B cell (primary cell): Measurements from ENCODE around the gene CERK. TPM values are rescaled to one million over a fixed set of nuclear protein-coding genes. Genes with fewer than 3 reads are reported as not detected.

Source experiments
- ATAC-seq: fragments of 200-7000 bp; cut with Tn5 transposase; one replicate; pipeline ENCODE4 v1.10.0; 2021; ENCODE audit warnings: low read depth, mild to moderate bottlenecking, moderate number of reproducible peaks, moderate library complexity
- CTCF ChIA-PET: fragments of 350-600 bp; sonication (Branson Sonifier 250); formaldehyde crosslinking; loops from one replicate; lab custom pipeline; 2021; ENCODE audit warnings: antibody characterized with exemption, inconsistent platforms; lab: Charles Lee
- POLR2A ChIA-PET: fragments of 350-600 bp; sonication (Branson Sonifier 250); formaldehyde crosslinking; loops from one replicate; lab custom pipeline; 2021; ENCODE audit warnings: antibody characterized with exemption; lab: Charles Lee
- DNase-seq: peaks from one replicate; pipeline ENCODE4 v3.0.0; 2013
- H2AFZ ChIP-seq: 2 replicates; pipeline ENCODE4 v1.6.1; 2012; ENCODE audit warnings: mild to moderate bottlenecking, low read depth, low read length; ENCODE audit not compliant: insufficient read depth, poor library complexity, severe bottlenecking
- H3K27ac ChIP-seq, 2 donors: 1 replicate in 1 of 2; 2 replicates in 1 of 2; pipeline ENCODE4 v1.5.1; 2012 to 2013; ENCODE audit warnings: low read length in 2 of 2, mild to moderate bottlenecking in 2 of 2, moderate library complexity in 1 of 2
- H3K27me3 ChIP-seq, 4 experiments: fragments of 200-600 bp in 1 of 4; sonication (generic) in 1 of 4; replicated peaks in 1 of 4; 1 replicate in 2 of 4; 2 replicates in 2 of 4; pipeline versions ENCODE4 v1.6.1 to v1.7.0; 2013 to 2016; ENCODE audit warnings: low read length in 3 of 4, mild to moderate bottlenecking in 2 of 4, mixed read lengths in 1 of 4, moderate library complexity in 1 of 4; ENCODE audit not compliant: insufficient read depth in 4 of 4, control insufficient read depth in 3 of 4; ENCODE audit errors: control extremely low read depth in 1 of 4
- H3K36me3 ChIP-seq, 2 experiments: replicated peaks in 1 of 2; 1 replicate in 1 of 2; 2 replicates in 1 of 2; pipeline versions ENCODE4 v1.6.1 to v1.7.1; 2013; ENCODE audit warnings: low read length in 1 of 2; ENCODE audit not compliant: insufficient read depth in 2 of 2, control insufficient read depth in 1 of 2; ENCODE audit errors: control extremely low read depth in 1 of 2, extremely low read depth in 1 of 2
- H3K4me1 ChIP-seq, 2 donors: fragments of 200-600 bp in 1 of 2; sonication (generic) in 1 of 2; 1 replicate in 1 of 2; 2 replicates in 1 of 2; pipeline versions ENCODE4 v1.5.1 to v1.6.1; 2013 to 2017; ENCODE audit warnings: low read length in 2 of 2; ENCODE audit not compliant: control insufficient read depth in 2 of 2, insufficient read depth in 2 of 2
- H3K4me2 ChIP-seq: replicated peaks from 2 replicates; pipeline ENCODE3; 2012; ENCODE audit warnings: mild to moderate bottlenecking, low read depth, low read length; ENCODE audit not compliant: poor library complexity, severe bottlenecking
- H3K4me3 ChIP-seq, 5 experiments: fragments of 200-600 bp in 1 of 5; sonication (generic) in 1 of 5; 1 replicate in 3 of 5; 2 replicates in 2 of 5; pipeline versions ENCODE4 v1.5.1 to v1.7.0; 2011 to 2016; ENCODE audit warnings: low read length in 4 of 5, mild to moderate bottlenecking in 4 of 5, low read depth in 2 of 5, control low read depth in 1 of 5, moderate library complexity in 1 of 5; ENCODE audit not compliant: insufficient read depth in 1 of 5; ENCODE audit errors: control extremely low read depth in 1 of 5, extremely low read depth in 1 of 5
- H3K79me2 ChIP-seq: fragments of 200-600 bp; sonication (generic); one replicate; pipeline ENCODE4 v1.6.0; 2016; ENCODE audit warnings: low read length; ENCODE audit not compliant: control insufficient read depth, insufficient read depth
- H3K9ac ChIP-seq: fragments of 200-600 bp; sonication (generic); 2 replicates; pipeline ENCODE4 v1.6.1; 2017; ENCODE audit warnings: mild to moderate bottlenecking, low read length, moderate library complexity
- H3K9me3 ChIP-seq, 3 donors: one replicate each; pipeline versions ENCODE4 v1.6.1 to v1.7.1; 2013; ENCODE audit warnings: low read length in 2 of 3; ENCODE audit not compliant: control insufficient read depth in 2 of 3, insufficient read depth in 1 of 3; ENCODE audit errors: control extremely low read depth in 1 of 3
- H4K20me1 ChIP-seq: 2 replicates; pipeline ENCODE4 v1.6.0; 2012; ENCODE audit warnings: mild to moderate bottlenecking, low read length; ENCODE audit not compliant: insufficient read depth, control insufficient read depth, poor library complexity, severe bottlenecking
- H3K27ac Mint-ChIP-seq: one replicate; pipeline ENCODE4 v1.8.0; 2021; ENCODE audit warnings: mixed read lengths
- H3K27me3 Mint-ChIP-seq: one replicate; pipeline ENCODE4 v1.8.0; 2021; ENCODE audit warnings: mixed read lengths
- H3K4me1 Mint-ChIP-seq: one replicate; pipeline ENCODE4 v1.8.0; 2021; ENCODE audit warnings: mixed read lengths
- H3K4me3 Mint-ChIP-seq: one replicate; pipeline ENCODE4 v1.8.0; 2021; ENCODE audit warnings: mixed read lengths
- H3K9me3 Mint-ChIP-seq: one replicate; pipeline ENCODE4 v1.8.0; 2022; ENCODE audit warnings: mixed read lengths; ENCODE audit not compliant: insufficient read depth
- EZH2 ChIP-seq: IDR thresholded peaks from 2 replicates; pipeline ENCODE4 v1.6.1; 2012; ENCODE audit warnings: borderline replicate concordance, low read depth, mild to moderate bottlenecking, moderate library complexity, low read length; ENCODE audit not compliant: insufficient read depth, poor library complexity, severe bottlenecking
- WGBS: methylation state at CpG from one replicate; pipeline ENCODE4 v1.1.5; 2013; ENCODE audit warnings: missing lambda C conversion rate; ENCODE audit not compliant: insufficient coverage; 5-methylcytosine and 5-hydroxymethylcytosine counted together
- intact Hi-C: fragments of 100-400 bp; cut with micrococcal nuclease; formaldehyde crosslinking; loops from one replicate; pipeline ENCODE4 v1.10.0; 2022
- polyA plus RNA-seq: library from polyadenylated mRNA; depleted of rRNA; stranded (reverse); fragments of >200 nt; gene quantifications from 2 replicates; pipeline ENCODE4 v1.2.3, GENCODE V29; 2012
- total RNA-seq, 2 donors: library from RNA; stranded (reverse); fragments of 120-200 nt in 1 of 2; gene quantifications; 1 replicate in 1 of 2; 2 replicates in 1 of 2; pipeline versions ENCODE4 v1.2.3 to v1.2.4, GENCODE V29; 2013 to 2022
- TF ChIP-seq, protein P1 (sequence below): fragments of 200-600 bp; IDR thresholded peaks from one replicate; pipeline ENCODE4 v1.8.0; 2022; ENCODE audit warnings: antibody characterized with exemption, mild to moderate bottlenecking

CERK gene
- total and polyA plus RNA-seq, 2 donors (not counting 1 experiment from before 2014, with no cell fraction given): 23.2 to 48.3 TPM

GRCh38 chr22:46777609-46777970 is 39.5 kb upstream of the CERK start:
- ChIA-PET CTCF (interaction anchor here (0.9 to 6.1 kb wide), 6 partner anchors 11 to 26 kb away, joined by 3 to 61 read pairs (median 8); partner anchors contain the start of gene TBC1D22A), POLR2A (interaction anchor here (1.1 to 6.1 kb wide), 2 partner anchors 10 to 14 kb away, joined by 3 to 92 read pairs; partner anchors contain the start of gene TBC1D22A)
- Mint-ChIP-seq H3K27ac (peak overlapping the region; percentile 93), H3K4me3 (peak overlapping the region; percentile 79), H3K27me3 (no peaks in the 10 kb centered on the region), H3K9me3 (no peaks in the 10 kb centered on the region), H3K4me1 (peaks cover 97% of the 10 kb centered on the region)
- Histone ChIP-seq H4K20me1 (peaks cover 79% of the 10 kb centered on the region), H3K27ac (peak overlapping the region; percentile 87 to 91), H3K4me1 (peaks cover 94 to 97% of the 10 kb centered on the region in 2 donors), H3K4me3 (peak overlapping the region in 3 of 5 experiments; percentile 6 to 21 (median 10)), H3K9ac (peak overlapping the region; percentile 61), H3K36me3 (peaks cover 2 to 26% of the 10 kb centered on the region in 2 experiments), H3K27me3 (no peaks in the 10 kb centered on the region), H3K9me3 (no peaks in the 10 kb centered on the region), H2AFZ (peak overlapping the region; percentile 26), H3K4me2 (peak overlapping the region; percentile 78), H3K79me2 (peaks cover 92% of the 10 kb centered on the region)
- intact Hi-C loops: loop anchor here (1.0 kb wide), 1 partner anchor 14 kb away; no protein-coding TSS in a partner anchor
- ATAC-seq: peak; percentile 29
- WGBS: 10% methylated on average over 8 of the region's 11 CpGs
- peak; percentile 81 for DNase-seq
- TF ChIP-seq EZH2: no peak
- TF ChIP-seq, protein P1, sequence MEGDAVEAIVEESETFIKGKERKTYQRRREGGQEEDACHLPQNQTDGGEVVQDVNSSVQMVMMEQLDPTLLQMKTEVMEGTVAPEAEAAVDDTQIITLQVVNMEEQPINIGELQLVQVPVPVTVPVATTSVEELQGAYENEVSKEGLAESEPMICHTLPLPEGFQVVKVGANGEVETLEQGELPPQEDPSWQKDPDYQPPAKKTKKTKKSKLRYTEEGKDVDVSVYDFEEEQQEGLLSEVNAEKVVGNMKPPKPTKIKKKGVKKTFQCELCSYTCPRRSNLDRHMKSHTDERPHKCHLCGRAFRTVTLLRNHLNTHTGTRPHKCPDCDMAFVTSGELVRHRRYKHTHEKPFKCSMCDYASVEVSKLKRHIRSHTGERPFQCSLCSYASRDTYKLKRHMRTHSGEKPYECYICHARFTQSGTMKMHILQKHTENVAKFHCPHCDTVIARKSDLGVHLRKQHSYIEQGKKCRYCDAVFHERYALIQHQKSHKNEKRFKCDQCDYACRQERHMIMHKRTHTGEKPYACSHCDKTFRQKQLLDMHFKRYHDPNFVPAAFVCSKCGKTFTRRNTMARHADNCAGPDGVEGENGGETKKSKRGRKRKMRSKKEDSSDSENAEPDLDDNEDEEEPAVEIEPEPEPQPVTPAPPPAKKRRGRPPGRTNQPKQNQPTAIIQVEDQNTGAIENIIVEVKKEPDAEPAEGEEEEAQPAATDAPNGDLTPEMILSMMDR: no peak

- ChIA-PET POLR2A (interaction anchor here (1.1 to 6.1 kb wide), 2 partner anchors 10 to 13 kb away, joined by 3 to 92 read pairs; partner anchors contain the start of gene TBC1D22A), CTCF (interaction anchor here (1.1 to 6.1 kb wide), 5 partner anchors 10 to 26 kb away, joined by 4 to 61 read pairs (median 11); partner anchors contain the start of gene TBC1D22A)
- Histone ChIP-seq H3K36me3 (peaks cover 0 to 23% of the 10 kb centered on the region in 2 experiments), H3K4me1 (peaks cover 91 to 93% of the 10 kb centered on the region in 2 donors), H3K79me2 (peaks cover 88% of the 10 kb centered on the region), H3K9ac (peak overlapping the region; percentile 61), H3K27ac (peak overlapping the region; percentile 87 to 91), H3K4me3 (peak overlapping the region in 3 of 5 experiments; percentile 6 to 17 (median 10)), H3K4me2 (peak overlapping the region; percentile 78), H4K20me1 (peaks cover 73% of the 10 kb centered on the region), H3K27me3 (no peaks in the 10 kb centered on the region), H3K9me3 (no peaks in the 10 kb centered on the region), H2AFZ (peak overlapping the region; percentile 26)
- no peak for TF ChIP-seq EZH2
- TF ChIP-seq, protein P1: no peak
- no peak for ATAC-seq
- H3K27ac Mint-ChIP-seq: peak overlapping the region; percentile 93
- WGBS: 34% methylated on average over 18 of the region's 18 CpGs
- peaks cover 92% of the 10 kb centered on the region for H3K4me1 Mint-ChIP-seq
- peak; percentile 11 for DNase-seq
- peak overlapping the region; percentile 79 for H3K4me3 Mint-ChIP-seq
- H3K9me3 Mint-ChIP-seq: no peaks in the 10 kb centered on the region
- intact Hi-C loops: loop anchor here (1.0 kb wide), 1 partner anchor 14 kb away; no protein-coding TSS in a partner anchor
- no peaks in the 10 kb centered on the region for H3K27me3 Mint-ChIP-seq
Measured at GRCh38 chr22:46776876-46777608, 39.0 kb upstream of the CERK start.
